Hepatic stellate cell (primary cell): Measurements from ENCODE around the gene ARID3A.
A peak's percentile ranks its signal among the peaks of the same experiment; 100 is the strongest.
"Not testable (repeated sequence)": the region's sequence is repeated elsewhere in the genome, so short reads cannot be mapped to it uniquely, and the experiment has no call there.

Experiments
- DNase-seq: peaks from one replicate; pipeline ENCODE4 v3.0.0; 2011; ENCODE audit warnings: low spot score

The ARID3A gene

DNA sequence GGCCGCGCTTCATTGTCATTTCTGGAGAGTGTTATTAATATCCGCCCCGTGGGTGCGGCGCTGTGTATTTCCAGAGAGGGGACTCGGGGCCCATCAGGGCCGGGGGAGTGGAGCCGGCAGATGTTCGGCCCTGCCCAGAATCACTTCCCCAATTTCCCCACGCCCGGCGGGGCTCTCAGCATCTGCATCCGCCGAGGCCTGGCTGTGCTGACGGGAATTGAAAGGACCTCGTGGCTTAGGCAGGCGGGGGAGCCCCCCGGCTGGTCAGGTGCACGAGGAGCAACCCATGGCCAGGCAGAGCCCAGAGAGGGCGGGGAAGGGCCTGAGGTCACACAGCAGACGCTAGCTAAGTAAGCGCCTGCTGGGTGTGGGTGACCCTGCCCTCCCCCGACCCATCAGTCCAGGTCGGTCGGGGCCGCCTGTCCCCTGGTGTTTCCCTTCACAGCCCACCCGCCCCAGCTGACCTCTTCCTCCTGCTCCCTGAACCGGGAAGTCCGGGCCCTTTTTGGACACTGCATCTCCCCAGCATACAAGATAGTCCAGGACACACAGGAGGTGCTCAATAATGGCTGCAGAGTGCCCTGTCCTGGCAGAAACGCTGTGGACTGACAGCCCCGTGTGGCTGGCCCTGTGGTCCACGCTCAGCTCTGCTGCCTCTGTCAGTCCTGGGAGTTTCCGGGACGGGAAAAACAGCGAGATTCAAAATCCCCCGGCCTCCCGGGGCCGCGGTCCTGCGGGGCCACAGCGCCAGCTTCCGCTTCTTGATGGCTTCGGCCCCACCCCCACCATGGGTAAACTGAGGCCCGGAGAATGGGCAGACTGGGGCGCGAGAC lies 22.1 kb downstream of the ARID3A start:
- no peak for DNase-seq

DNA sequence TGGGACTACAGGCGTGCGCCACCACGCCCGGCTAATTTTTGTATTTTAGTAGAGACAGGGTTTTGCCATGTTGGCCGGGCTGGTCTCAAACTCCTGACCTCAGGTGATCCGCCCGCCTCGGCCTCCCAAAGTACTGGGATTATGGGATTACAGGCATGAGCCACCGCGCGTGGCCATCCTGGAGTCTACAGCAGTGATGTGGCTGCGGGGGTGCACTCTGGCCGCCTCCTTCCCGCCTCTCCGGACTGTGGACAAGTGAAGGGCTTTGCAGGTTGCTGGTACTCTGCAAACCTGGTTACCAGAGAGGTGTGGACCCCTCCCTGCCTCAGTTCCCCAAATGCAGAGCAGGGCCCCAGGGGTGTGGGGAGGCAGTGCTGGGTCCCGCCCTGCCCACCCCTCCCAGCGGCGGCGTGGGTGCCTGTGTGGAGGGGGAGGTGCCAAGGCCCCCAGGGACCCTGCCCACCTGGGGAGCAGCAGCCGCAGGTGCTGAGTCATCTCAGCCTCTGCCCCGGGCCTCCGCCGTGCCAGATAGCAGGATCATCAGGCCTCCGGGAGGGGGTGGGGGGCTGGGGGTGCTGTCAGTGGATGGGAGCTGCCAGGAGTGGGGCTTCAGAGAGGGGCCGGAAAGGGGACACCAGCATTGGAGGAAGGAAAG lies 23.1 kb downstream of the ARID3A start:
- DNase-seq = no peak

GRCh38 chr19:950352-951066 lies 24.7 kb downstream of the ARID3A start:
- no peak for DNase-seq

- no peak for DNase-seq
Measured at GRCh38 chr19:952049-952679, 26.3 kb downstream of the ARID3A start.

DNA sequence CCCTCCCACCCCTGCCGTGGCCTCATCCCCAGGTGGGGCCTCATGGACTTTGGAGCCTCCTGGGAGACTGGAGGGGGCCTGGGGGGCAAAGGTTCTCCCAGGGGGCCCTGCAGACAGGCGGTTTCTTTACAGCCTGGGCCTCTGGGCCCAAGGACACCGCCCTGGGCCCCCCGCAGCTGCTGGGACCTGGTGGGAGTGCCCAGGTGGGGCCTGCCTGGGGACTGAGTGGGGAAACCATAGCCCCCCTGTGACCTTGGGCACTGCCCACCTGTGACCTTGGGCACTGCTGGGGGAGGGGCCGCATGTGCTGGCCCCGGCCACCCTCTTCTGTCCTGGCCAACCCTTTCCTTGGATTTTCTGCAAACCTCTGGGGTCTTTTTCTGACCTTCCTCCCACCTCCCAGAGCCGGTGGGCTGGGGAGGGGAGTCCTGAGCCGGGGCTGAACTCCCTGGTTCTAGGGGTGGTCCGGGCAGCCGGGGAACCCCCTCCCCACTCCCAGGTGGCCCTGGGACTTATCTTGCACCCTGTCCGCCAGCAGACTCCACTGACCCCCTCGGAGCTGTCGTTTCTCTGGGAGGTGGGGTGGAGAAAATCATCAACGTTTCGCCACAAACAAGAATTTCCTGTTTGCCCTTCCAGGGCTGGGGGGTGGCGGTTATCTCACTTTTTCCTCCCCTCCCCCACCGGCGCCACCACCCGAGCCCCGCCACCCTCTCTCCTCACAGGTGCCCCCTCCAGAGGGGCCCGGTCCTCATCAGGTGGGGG lies 27.0 kb downstream of the ARID3A start:
- no peak for DNase-seq

GRCh38 chr19:953445-954271 lies 27.8 kb downstream of the ARID3A start:
- DNase-seq = no peak

GRCh38 chr19:954272-954671 lies 28.4 kb downstream of the ARID3A start:
- no peak for DNase-seq

GRCh38 chr19:954672-955494 lies 29.0 kb downstream of the ARID3A start:
- DNase-seq = no peak

- DNase-seq = no peak
Measured at GRCh38 chr19:955803-956765, 30.2 kb downstream of the ARID3A start.

- DNase-seq = no peak
Measured at GRCh38 chr19:956766-957440, 31.1 kb downstream of the ARID3A start.

GRCh38 chr19:957578-957977 lies 31.7 kb downstream of the ARID3A start:
- not testable (repeated sequence) for DNase-seq

- DNase-seq = no peak
Measured at GRCh38 chr19:958967-959855, 33.4 kb downstream of the ARID3A start.

GRCh38 chr19:960020-960419 lies 34.2 kb downstream of the ARID3A start:
- DNase-seq = no peak

DNA sequence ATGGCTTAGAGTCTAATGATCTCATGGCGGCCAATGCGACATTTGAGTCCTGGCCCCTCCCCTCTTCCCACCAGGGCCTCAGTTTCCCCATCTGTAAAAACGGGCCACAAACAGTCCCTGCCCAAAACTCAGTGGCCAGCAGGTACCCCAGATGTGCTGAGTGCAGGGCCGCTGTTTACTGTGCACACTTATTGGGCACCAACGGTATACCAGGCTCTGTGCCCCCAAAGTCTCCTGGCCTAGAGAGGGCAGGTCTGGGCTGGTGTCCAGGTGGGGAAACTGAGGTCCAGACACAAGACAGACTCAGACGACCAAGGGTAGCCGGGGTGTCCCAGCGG lies 34.7 kb downstream of the ARID3A start:
- DNase-seq = no peak

GRCh38 chr19:961866-962620 lies 36.2 kb downstream of the ARID3A start:
- peak; percentile 87 for DNase-seq

DNA sequence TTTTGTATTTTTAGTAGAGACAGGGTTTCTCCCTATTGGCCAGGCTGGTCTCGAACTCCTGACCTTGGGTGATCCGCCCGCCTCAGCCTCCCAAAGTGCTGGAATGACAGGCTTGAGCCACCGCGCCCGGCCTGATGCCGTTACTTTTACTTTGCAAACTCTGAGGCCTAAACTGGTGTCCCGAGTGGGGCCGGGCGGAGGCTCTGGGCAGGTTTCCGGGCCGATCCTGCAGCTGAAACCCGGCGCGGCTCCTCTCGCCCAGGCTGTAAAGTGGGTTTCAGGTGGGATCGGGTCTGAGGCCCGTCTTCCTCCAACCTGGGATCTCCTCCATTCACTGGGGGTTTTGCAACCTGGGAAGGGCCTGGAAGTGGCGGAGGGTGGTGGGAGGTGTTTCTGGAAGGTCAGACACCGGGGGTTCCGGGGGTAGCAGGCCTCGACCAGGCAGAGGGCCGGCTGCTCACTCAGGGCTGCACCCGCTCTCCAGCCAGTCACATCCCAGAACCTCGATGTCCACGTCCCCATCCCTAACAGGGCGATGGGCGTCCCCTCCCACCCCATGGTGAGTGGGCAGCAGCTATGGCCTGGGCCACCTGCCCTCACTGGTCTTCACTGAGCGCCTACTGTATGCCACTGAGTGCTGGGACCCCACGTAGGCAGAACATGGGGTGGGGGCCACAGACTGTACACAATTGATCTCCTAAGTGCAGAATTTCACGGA lies 37.0 kb downstream of the ARID3A start:
- DNase-seq = no peak
